Liver (tissue), 9 donors: ENCODE measurements around the gene DDX19B. TPM values are rescaled to one million over a fixed set of nuclear protein-coding genes. Genes with fewer than 3 reads are reported as not detected.
A peak's percentile ranks its signal among the peaks of the same experiment; 100 is the strongest.
"Not testable (repeated sequence)": the region's sequence is repeated elsewhere in the genome, so short reads cannot be mapped to it uniquely, and the experiment has no call there.

Experiments
- DNase-seq: peaks from one replicate; pipeline ENCODE4 v3.0.0-alpha.2; 2017; ENCODE audit warnings: low spot score
- H3K27ac ChIP-seq, 2 donors: one replicate each; pipeline ENCODE4 v1.7.0; 2013; ENCODE audit warnings: inconsistent platforms in 2 of 2, low read length in 2 of 2, control low read depth in 1 of 2, low read depth in 1 of 2, mild to moderate bottlenecking in 1 of 2
- H3K27me3 ChIP-seq, 4 donors: one replicate each; pipeline versions ENCODE4 v1.6.1 to v1.7.0; 2013; ENCODE audit warnings: low read length in 3 of 4, inconsistent platforms in 1 of 4, mild to moderate bottlenecking in 1 of 4, moderate library complexity in 1 of 4; ENCODE audit not compliant: control insufficient read depth in 4 of 4, insufficient read depth in 4 of 4
- H3K36me3 ChIP-seq, 4 donors: one replicate each; pipeline versions ENCODE4 v1.6.1 to v1.7.0; 2013; ENCODE audit warnings: low read length in 3 of 4, mild to moderate bottlenecking in 3 of 4, low read depth in 1 of 4, moderate library complexity in 1 of 4; ENCODE audit not compliant: control insufficient read depth in 4 of 4, insufficient read depth in 3 of 4
- H3K4me1 ChIP-seq, 4 donors: one replicate each; pipeline versions ENCODE4 v1.6.1 to v1.7.0; 2013; ENCODE audit warnings: low read length in 3 of 4, mild to moderate bottlenecking in 3 of 4, moderate library complexity in 1 of 4; ENCODE audit not compliant: control insufficient read depth in 4 of 4, insufficient read depth in 4 of 4
- H3K4me3 ChIP-seq, 3 donors: one replicate each; pipeline versions ENCODE4 v1.6.1 to v1.7.0; 2013; ENCODE audit warnings: low read length in 3 of 3, control low read depth in 1 of 3, low read depth in 1 of 3, mild to moderate bottlenecking in 1 of 3
- H3K9ac ChIP-seq, 2 donors: one replicate each; pipeline ENCODE4 v1.7.0; 2013; ENCODE audit warnings: low read length in 2 of 2, mild to moderate bottlenecking in 2 of 2, moderate library complexity in 2 of 2, control low read depth in 1 of 2, low read depth in 1 of 2
- H3K9me3 ChIP-seq, 4 donors: one replicate each; pipeline versions ENCODE4 v1.6.1 to v1.7.0; 2013; ENCODE audit warnings: low read length in 3 of 4; ENCODE audit not compliant: control insufficient read depth in 4 of 4
- HNF4G ChIP-seq: IDR thresholded peaks from 2 replicates; pipeline ENCODE4 v1.6.1; 2016; ENCODE audit warnings: antibody characterized with exemption
- JUND ChIP-seq, 2 donors: IDR thresholded peaks; 2 replicates each; pipeline ENCODE4 v1.6.1; 2016; ENCODE audit warnings: antibody characterized with exemption in 2 of 2
- NR2F2 ChIP-seq: IDR thresholded peaks from 2 replicates; pipeline ENCODE4 v1.6.1; 2016; ENCODE audit warnings: antibody characterized with exemption
- RAD21 ChIP-seq, 2 donors: IDR thresholded peaks; 2 replicates each; pipeline ENCODE4 v1.6.1; 2016; ENCODE audit warnings: antibody characterized with exemption in 2 of 2, mild to moderate bottlenecking in 2 of 2
- RXRA ChIP-seq, 2 donors: IDR thresholded peaks; 2 replicates each; pipeline ENCODE4 v1.6.1; 2017 to 2018; ENCODE audit warnings: antibody characterized with exemption in 2 of 2, mild to moderate bottlenecking in 1 of 2
- SP1 ChIP-seq: IDR thresholded peaks from 2 replicates; pipeline ENCODE4 v1.6.1; 2018; ENCODE audit warnings: antibody characterized with exemption, mild to moderate bottlenecking
- TAF1 ChIP-seq: conservative IDR thresholded peaks from 2 replicates; pipeline ENCODE4 v1.6.1; 2016; ENCODE audit warnings: antibody characterized with exemption, mild to moderate bottlenecking
- WGBS: extraction: QIAGEN DNeasy Blood & Tissue Kit; methylation state at CpG from one replicate; pipeline ENCODE4 v1.1.7; 2013; 5-methylcytosine and 5-hydroxymethylcytosine counted together
- polyA plus RNA-seq, 2 donors: library from polyadenylated mRNA; stranded (reverse) in 1 of 2; unstranded in 1 of 2; fragments of 200-250 nt in 1 of 2; fragments of >200 nt in 1 of 2; fragmentation: Nextera tagmentation in 1 of 2; extraction: Ambion mirVana in 1 of 2; gene quantifications; one replicate each; pipeline versions ENCODE4 v1.2.1 to v1.2.3, GENCODE V29; 2013 to 2015
- total RNA-seq, 2 donors: library from RNA; depleted of rRNA; stranded (reverse); fragments of >200 nt; gene quantifications; one replicate each; pipeline ENCODE4 v1.2.3, GENCODE V29; 2014
- TF ChIP-seq, protein P1 (sequence below): IDR thresholded peaks from 2 replicates; pipeline ENCODE4 v1.6.1; 2016; ENCODE audit warnings: antibody characterized with exemption
- TF ChIP-seq, protein P2 (sequence below): fragments of 150-350 bp; IDR thresholded peaks from 2 replicates; pipeline ENCODE4 v1.5.1; 2017; ENCODE audit warnings: improper control_type of control experiment, low read depth, low read length; ENCODE audit not compliant: missing input control
- TF ChIP-seq, protein P3 (sequence below): IDR thresholded peaks from 2 replicates; pipeline ENCODE4 v1.6.1; 2016; ENCODE audit warnings: antibody characterized with exemption
- donor health status: healthy.
- donor health status: healthy.
- donor health status: healthy.
- donor health status: healthy.
- donor health status: healthy.

The DDX19B gene
- total and polyA plus RNA-seq, 4 donors = 11.3 to 21.4 (median 16.5) TPM

DNA sequence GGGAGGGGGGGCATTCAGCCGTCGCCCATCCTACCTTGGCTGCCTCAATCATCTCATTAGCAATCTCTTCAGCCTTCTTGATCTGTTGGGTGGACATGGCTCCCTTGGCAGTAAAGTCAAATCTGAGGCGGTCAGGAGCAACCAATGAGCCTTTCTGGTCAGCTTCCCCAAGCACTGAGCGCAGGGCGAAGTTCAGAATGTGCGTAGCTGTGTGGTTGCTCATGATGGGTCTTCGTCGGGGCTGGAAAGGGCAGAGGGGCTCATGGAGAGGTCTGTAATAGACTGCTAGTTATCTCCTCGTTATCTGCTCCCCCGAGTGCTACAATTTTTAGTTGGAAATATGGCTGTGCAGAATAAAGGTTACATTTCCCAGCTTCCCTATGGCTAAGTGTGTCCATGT lies 40.0 kb upstream of the DDX19B start (continued):
- TF ChIP-seq, protein P1, sequence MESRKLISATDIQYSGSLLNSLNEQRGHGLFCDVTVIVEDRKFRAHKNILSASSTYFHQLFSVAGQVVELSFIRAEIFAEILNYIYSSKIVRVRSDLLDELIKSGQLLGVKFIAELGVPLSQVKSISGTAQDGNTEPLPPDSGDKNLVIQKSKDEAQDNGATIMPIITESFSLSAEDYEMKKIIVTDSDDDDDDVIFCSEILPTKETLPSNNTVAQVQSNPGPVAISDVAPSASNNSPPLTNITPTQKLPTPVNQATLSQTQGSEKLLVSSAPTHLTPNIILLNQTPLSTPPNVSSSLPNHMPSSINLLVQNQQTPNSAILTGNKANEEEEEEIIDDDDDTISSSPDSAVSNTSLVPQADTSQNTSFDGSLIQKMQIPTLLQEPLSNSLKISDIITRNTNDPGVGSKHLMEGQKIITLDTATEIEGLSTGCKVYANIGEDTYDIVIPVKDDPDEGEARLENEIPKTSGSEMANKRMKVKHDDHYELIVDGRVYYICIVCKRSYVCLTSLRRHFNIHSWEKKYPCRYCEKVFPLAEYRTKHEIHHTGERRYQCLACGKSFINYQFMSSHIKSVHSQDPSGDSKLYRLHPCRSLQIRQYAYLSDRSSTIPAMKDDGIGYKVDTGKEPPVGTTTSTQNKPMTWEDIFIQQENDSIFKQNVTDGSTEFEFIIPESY = no peak
- TF ChIP-seq RAD21 (IDR thresholded peaks at IDR 0.05) (no peak), HNF4G (no peak), TAF1 (no peak), NR2F2 (no peak), SP1 (no peak), RXRA (IDR thresholded peaks at IDR 0.05) (no peak), JUND (IDR thresholded peaks at IDR 0.05) (no peak)
- TF ChIP-seq, protein P2, sequence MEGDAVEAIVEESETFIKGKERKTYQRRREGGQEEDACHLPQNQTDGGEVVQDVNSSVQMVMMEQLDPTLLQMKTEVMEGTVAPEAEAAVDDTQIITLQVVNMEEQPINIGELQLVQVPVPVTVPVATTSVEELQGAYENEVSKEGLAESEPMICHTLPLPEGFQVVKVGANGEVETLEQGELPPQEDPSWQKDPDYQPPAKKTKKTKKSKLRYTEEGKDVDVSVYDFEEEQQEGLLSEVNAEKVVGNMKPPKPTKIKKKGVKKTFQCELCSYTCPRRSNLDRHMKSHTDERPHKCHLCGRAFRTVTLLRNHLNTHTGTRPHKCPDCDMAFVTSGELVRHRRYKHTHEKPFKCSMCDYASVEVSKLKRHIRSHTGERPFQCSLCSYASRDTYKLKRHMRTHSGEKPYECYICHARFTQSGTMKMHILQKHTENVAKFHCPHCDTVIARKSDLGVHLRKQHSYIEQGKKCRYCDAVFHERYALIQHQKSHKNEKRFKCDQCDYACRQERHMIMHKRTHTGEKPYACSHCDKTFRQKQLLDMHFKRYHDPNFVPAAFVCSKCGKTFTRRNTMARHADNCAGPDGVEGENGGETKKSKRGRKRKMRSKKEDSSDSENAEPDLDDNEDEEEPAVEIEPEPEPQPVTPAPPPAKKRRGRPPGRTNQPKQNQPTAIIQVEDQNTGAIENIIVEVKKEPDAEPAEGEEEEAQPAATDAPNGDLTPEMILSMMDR = no peak

DNA sequence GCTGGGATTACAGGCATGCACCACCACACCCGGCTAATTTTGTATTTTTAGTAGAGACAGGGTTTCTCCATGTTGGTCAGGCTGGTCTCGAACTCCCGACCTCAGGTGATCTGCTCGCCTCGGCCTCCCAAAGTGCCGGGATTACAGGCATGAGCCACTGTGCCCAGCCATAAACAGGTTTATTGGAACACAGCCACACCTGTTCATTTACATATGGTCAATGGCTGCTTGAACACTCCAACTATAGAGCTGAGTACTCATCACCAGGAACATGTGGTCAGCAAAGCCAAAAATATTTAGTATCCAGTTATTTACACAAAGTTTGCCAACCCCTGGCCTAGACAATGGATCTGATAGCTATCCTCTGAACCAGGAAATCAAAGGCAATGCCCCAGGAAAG lies 39.1 kb upstream of the DDX19B start:
- not testable (repeated sequence) for H3K4me3 ChIP-seq, H3K9me3 ChIP-seq, H3K4me1 ChIP-seq, H3K9ac ChIP-seq, H3K27me3 ChIP-seq, DNase-seq, H3K27ac ChIP-seq
- 92% methylated on average over 5 of the region's 6 CpGs for WGBS
- peaks cover 31 to 88% (median 65%) of the 10 kb centered on the region in 4 donors for H3K36me3 ChIP-seq

DNA sequence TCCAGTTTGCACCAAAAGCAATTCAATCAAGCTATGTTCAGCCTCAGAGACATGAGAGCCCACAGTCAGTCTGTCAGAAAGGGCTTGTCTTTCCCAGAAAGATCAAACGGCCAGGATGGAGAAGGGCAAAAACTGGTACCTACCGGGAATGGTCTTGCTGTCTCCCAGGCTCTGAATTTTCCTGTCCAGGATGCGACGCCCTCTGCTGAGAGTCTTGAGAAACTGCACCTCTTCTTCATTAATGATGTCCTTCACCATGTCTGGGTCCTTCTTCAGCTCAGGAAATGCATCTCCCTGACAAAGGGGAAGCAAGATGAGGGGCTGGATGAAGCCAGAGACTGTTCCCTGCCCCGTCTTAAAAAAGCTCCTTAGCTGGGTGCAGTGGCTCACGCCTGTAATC lies 31.5 kb upstream of the DDX19B start:
- peaks cover 25 to 86% (median 60%) of the 10 kb centered on the region in 4 donors for H3K36me3 ChIP-seq
- no peaks in the 10 kb centered on the region for H3K4me1 ChIP-seq
- no peak overlapping the region for H3K4me3 ChIP-seq
- TF ChIP-seq JUND (IDR thresholded peaks at IDR 0.05) = no peak
- TF ChIP-seq, protein P2 = peak; percentile 52
- TF ChIP-seq RAD21 (IDR thresholded peaks at IDR 0.05) = peak; percentile 61 to 74
- TF ChIP-seq, protein P3, sequence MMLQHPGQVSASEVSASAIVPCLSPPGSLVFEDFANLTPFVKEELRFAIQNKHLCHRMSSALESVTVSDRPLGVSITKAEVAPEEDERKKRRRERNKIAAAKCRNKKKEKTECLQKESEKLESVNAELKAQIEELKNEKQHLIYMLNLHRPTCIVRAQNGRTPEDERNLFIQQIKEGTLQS = no peak
- H3K9me3 ChIP-seq = no peaks in the 10 kb centered on the region
- 56% methylated on average over 6 of the region's 6 CpGs for WGBS
- H3K27ac ChIP-seq = no peak overlapping the region
- DNase-seq = peak; percentile 48
- H3K27me3 ChIP-seq = no peaks in the 10 kb centered on the region
- H3K9ac ChIP-seq = no peak overlapping the region

DNA sequence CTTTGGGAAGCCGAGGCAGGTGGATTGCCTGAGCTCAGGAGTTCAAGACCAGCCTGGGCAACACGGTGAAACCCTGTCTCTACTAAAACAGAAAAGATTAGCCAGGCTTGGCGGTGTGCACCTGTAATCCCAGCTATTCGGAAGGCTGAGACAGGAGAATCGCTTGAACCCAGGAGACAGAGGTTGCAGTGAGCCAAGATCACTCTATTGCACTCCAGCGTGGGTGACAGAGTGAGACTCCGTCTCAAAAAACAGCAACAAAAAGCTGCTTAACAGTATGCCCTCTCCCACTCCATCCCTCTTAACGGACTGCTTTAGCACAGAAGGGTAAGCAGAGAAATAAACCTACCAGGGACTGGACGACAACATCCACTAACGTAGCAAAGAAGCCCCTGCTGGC lies 31.1 kb upstream of the DDX19B start:
- not testable (repeated sequence) for H3K27ac ChIP-seq, H3K4me3 ChIP-seq, H3K9ac ChIP-seq, H3K4me1 ChIP-seq, H3K27me3 ChIP-seq, DNase-seq, H3K9me3 ChIP-seq
- 94% methylated on average over 10 of the region's 10 CpGs for WGBS
- peaks cover 27 to 82% (median 62%) of the 10 kb centered on the region in 4 donors for H3K36me3 ChIP-seq
